Tibial nerve (tissue), 4 donors: ENCODE results near the gene ZSCAN22.

Experiments
- CTCF ChIP-seq, 5 experiments: fragments of 200-600 bp in 3 of 5; fragments of 450-650 bp in 2 of 5; sonication (generic) in 3 of 5; IDR thresholded peaks; one replicate each; pipeline ENCODE4 v1.5.1; 2016 to 2019; ENCODE audit warnings: antibody characterized with exemption in 5 of 5, mild to moderate bottlenecking in 3 of 5, moderate library complexity in 2 of 5
- EP300 ChIP-seq, 2 donors: sonication (generic); formaldehyde crosslinking; IDR thresholded peaks; one replicate each; pipeline ENCODE4 v1.6.1; 2017; ENCODE audit warnings: antibody characterized with exemption in 2 of 2, mild to moderate bottlenecking in 1 of 2

GRCh38 chr19:58291943-58292342, 34.9 kb upstream of the ZSCAN22 start:
- TF ChIP-seq EP300 (IDR thresholded peaks at IDR 0.05) (no peak), CTCF (IDR thresholded peaks at IDR 0.05) (no peak)
